ENCODE data around the gene IL6.

Gene IL6

GRCh38 chr7:22709857-22710256 lies 17.1 kb upstream of the IL6 start:
- H3K4me1 ChIP-seq (ENCODE audit: insufficient read depth, low read length): peaks cover 16% of the 10 kb centered on the region
- H3K9me3 ChIP-seq (ENCODE audit: control insufficient read depth, insufficient read depth, low read length): no peaks in the 10 kb centered on the region
- no peaks in the 10 kb centered on the region for H3K36me3 ChIP-seq (ENCODE audit: insufficient read depth, low read length)
- peak overlapping the region; percentile 11; the same call in 1 of the 2 replicates for H3K9ac ChIP-seq (ENCODE audit: low read depth, low read length)

- Histone ChIP-seq H3K36me3 (ENCODE audit: insufficient read depth, low read length) (no peaks in the 10 kb centered on the region), H3K9me3 (ENCODE audit: control insufficient read depth, insufficient read depth, low read length) (no peaks in the 10 kb centered on the region), H3K4me1 (ENCODE audit: insufficient read depth, low read length) (peaks cover 17% of the 10 kb centered on the region), H3K9ac (ENCODE audit: low read depth, low read length) (no peak overlapping the region)
Measured at GRCh38 chr7:22712999-22713398, 14.0 kb upstream of the IL6 start.

DNA sequence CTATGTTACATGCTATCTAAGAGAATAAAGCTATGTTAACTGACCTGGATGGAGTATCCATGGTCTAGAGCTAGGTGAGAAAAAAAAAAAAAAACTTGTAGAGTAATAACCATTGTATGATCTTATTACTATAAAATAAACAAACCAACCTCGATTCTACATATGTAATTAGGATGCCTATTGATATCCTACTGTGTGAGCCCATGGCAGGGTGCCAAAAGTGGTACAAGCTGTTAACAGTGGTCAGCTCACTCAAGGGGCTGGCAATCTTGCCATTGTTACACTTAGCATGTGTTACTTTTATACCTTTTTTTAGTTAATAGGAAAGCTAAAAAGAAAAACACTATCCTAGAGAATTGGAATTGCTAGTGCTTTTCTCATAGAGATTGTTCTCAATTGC lies 13.5 kb upstream of the IL6 start:
- Histone ChIP-seq H3K9me3 (ENCODE audit: control insufficient read depth, insufficient read depth, low read length) (no peaks in the 10 kb centered on the region), H3K36me3 (ENCODE audit: insufficient read depth, low read length) (no peaks in the 10 kb centered on the region), H3K4me1 (ENCODE audit: insufficient read depth, low read length) (peaks cover 22% of the 10 kb centered on the region), H3K9ac (ENCODE audit: low read depth, low read length) (no peak overlapping the region)

DNA sequence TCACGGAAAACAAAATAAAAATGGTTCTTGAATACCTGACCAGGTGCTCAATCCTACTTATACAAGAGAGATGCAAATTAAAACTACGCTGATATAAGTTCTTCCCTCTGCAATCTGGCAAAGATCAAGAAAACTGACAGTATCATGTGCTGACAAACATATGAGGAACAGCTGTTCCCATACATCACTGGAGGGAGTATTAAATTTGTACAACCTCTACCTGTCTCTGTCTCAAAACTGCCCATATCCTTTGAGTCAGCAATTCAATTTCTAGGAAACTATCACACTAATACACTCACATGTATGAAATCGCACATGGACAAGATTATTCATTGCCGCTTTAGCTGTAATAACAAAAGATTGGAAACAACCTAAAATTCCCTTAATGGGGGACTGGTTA lies 11.0 kb upstream of the IL6 start:
- Histone ChIP-seq H3K4me1 (ENCODE audit: insufficient read depth, low read length) (peaks cover 10% of the 10 kb centered on the region), H3K9ac (ENCODE audit: low read depth, low read length) (no peak overlapping the region), H3K36me3 (ENCODE audit: insufficient read depth, low read length) (no peaks in the 10 kb centered on the region), H3K9me3 (ENCODE audit: control insufficient read depth, insufficient read depth, low read length) (no peaks in the 10 kb centered on the region)

- H3K9me3 ChIP-seq (ENCODE audit: control insufficient read depth, insufficient read depth, low read length): no peaks in the 10 kb centered on the region
- H3K36me3 ChIP-seq (ENCODE audit: insufficient read depth, low read length): no peaks in the 10 kb centered on the region
- peaks cover 10% of the 10 kb centered on the region for H3K4me1 ChIP-seq (ENCODE audit: insufficient read depth, low read length)
- no peak overlapping the region for H3K9ac ChIP-seq (ENCODE audit: low read depth, low read length)
Measured at GRCh38 chr7:22717760-22718159, 9.2 kb upstream of the IL6 start.

- Histone ChIP-seq H3K4me1 (ENCODE audit: insufficient read depth, low read length) (peaks cover 10% of the 10 kb centered on the region), H3K36me3 (ENCODE audit: insufficient read depth, low read length) (no peaks in the 10 kb centered on the region), H3K9ac (ENCODE audit: low read depth, low read length) (no peak overlapping the region), H3K9me3 (ENCODE audit: control insufficient read depth, insufficient read depth, low read length) (no peaks in the 10 kb centered on the region)
Measured at GRCh38 chr7:22718200-22718711, 8.7 kb upstream of the IL6 start.

- H3K9me3 ChIP-seq (ENCODE audit: control insufficient read depth, insufficient read depth, low read length): no peaks in the 10 kb centered on the region
- H3K9ac ChIP-seq (ENCODE audit: low read depth, low read length): no peak overlapping the region
- H3K36me3 ChIP-seq (ENCODE audit: insufficient read depth, low read length): no peaks in the 10 kb centered on the region
- H3K4me1 ChIP-seq (ENCODE audit: insufficient read depth, low read length): peaks cover 5% of the 10 kb centered on the region; the same call in 1 of the 2 replicates
Measured at GRCh38 chr7:22718911-22719420, 8.0 kb upstream of the IL6 start.

DNA sequence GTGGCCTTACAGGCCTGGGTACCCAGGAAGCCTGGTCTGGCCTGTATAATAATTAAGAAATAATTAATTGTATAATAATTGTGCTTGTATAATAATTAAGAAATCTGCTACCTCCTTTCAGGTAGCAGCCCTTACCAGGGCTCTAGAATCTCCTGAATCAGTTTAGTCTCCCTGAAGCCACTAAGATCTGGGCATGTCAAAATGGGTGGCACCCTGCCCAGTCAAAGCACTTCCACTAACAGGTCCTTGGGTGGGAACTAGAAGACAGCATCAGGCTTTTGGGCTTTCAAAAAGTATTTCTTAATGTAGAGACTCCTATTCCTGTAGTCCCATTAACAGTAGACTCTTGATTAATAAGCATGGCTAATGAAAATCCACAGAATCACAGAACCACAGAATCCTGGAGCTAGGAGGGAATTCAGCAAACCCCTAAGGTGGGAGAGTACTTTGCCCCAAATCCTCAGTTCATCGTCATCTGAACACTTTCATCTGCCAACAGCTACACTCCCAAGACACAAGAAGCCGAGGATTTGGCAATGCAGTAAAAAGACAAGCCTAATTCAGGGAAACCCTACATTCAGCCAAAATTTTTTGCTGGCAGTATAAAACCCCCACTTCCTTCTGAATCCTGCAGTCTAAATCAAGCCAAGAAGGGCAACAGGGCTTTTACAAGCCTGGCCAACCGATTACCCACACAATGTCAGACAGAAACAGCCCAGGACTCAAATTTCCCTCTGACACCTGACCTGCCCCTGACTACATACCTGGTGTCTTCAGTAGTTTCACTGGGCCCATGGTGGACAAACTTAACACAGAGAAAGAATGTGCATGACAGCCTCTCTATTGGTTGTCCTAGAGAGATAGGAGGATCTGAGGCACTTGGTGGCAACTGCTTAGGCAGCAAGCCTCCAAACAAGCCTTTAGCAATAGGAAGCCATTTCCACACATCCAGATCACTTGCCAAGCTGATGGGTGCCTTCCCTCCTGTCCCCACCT lies 5.9 kb upstream of the IL6 start:
- Histone ChIP-seq H3K9me3 (ENCODE audit: control insufficient read depth, insufficient read depth, low read length) (no peaks in the 10 kb centered on the region), H3K9ac (ENCODE audit: low read depth, low read length) (no peak overlapping the region), H3K36me3 (ENCODE audit: insufficient read depth, low read length) (no peaks in the 10 kb centered on the region), H3K4me1 (ENCODE audit: insufficient read depth, low read length) (peaks cover 18% of the 10 kb centered on the region)

DNA sequence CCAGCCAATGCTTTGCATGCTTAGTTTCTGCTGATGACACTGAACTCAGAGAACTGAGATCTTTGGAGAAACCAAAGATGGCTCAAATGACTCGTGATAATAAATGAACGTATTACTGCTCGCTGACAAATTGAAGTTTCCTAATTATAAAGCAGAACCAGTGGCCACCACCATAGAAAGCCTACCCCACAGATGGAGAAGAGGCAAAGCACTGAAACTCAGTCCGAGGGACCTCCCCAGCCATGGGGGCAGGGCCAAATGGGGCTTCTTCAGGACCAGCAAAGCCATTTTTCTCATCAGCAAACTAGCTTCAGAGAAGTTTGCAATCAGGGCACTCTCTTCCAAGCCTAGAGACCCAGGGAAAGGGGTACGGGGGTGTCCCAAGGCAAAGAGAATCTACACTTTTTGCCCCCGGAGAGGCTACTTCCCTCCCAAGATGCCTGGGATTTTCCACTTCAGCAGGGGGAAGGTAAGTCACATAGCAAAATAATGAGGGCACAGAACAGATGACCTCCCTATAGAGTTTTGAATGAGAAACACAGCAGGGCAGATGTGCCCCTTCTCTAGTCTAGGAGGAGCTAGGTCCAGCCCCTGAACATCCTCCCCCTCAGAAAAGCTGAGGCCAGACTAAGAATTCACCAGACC lies 4.3 kb upstream of the IL6 start:
- H3K4me1 ChIP-seq (ENCODE audit: insufficient read depth, low read length): peaks cover 23% of the 10 kb centered on the region
- H3K9ac ChIP-seq (ENCODE audit: low read depth, low read length): no peak overlapping the region
- no peaks in the 10 kb centered on the region for H3K36me3 ChIP-seq (ENCODE audit: insufficient read depth, low read length)
- no peaks in the 10 kb centered on the region for H3K9me3 ChIP-seq (ENCODE audit: control insufficient read depth, insufficient read depth, low read length)

- H3K9me3 ChIP-seq (ENCODE audit: control insufficient read depth, insufficient read depth, low read length): no peaks in the 10 kb centered on the region
- no peaks in the 10 kb centered on the region for H3K36me3 ChIP-seq (ENCODE audit: insufficient read depth, low read length)
- no peak overlapping the region for H3K9ac ChIP-seq (ENCODE audit: low read depth, low read length)
- H3K4me1 ChIP-seq (ENCODE audit: insufficient read depth, low read length): peaks cover 25% of the 10 kb centered on the region
Measured at GRCh38 chr7:22723181-22723601, 3.8 kb upstream of the IL6 start.

- H3K4me1 ChIP-seq (ENCODE audit: insufficient read depth, low read length): peaks cover 25% of the 10 kb centered on the region
- no peaks in the 10 kb centered on the region for H3K36me3 ChIP-seq (ENCODE audit: insufficient read depth, low read length)
- H3K9ac ChIP-seq (ENCODE audit: low read depth, low read length): no peak overlapping the region
- no peaks in the 10 kb centered on the region for H3K9me3 ChIP-seq (ENCODE audit: control insufficient read depth, insufficient read depth, low read length)
Measured at GRCh38 chr7:22723637-22724036, 3.4 kb upstream of the IL6 start.

DNA sequence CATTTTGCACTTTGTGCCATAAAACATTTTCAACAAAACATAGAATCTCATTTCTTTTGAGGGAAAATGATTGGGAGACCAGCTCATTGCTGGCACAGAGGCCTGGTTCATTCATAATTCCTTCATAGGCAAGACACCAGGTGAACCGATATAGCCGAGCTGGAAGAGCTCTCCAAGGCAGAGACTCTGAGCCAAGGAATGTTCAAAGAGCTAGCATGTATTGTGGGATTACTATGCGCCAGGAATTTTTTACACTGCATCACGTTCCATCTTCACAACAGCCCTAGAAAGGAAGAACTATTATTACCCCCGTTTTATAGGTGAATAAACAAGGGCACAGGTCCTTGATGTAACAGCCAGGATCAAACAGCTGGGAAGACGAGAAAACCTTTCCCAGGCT lies 2.1 kb upstream of the IL6 start:
- peaks cover 27% of the 10 kb centered on the region for H3K4me1 ChIP-seq (ENCODE audit: insufficient read depth, low read length)
- H3K9me3 ChIP-seq (ENCODE audit: control insufficient read depth, insufficient read depth, low read length): no peaks in the 10 kb centered on the region
- H3K36me3 ChIP-seq (ENCODE audit: insufficient read depth, low read length): peaks cover 4% of the 10 kb centered on the region; the same call in 1 of the 2 replicates
- H3K9ac ChIP-seq (ENCODE audit: low read depth, low read length): no peak overlapping the region; the same call in 1 of the 2 replicates

GRCh38 chr7:22725585-22725984 lies 1.4 kb upstream of the IL6 start:
- H3K9me3 ChIP-seq (ENCODE audit: control insufficient read depth, insufficient read depth, low read length): no peaks in the 10 kb centered on the region
- peak overlapping the region; percentile 49; the same call in 1 of the 2 replicates for H3K9ac ChIP-seq (ENCODE audit: low read depth, low read length)
- peaks cover 27% of the 10 kb centered on the region for H3K4me1 ChIP-seq (ENCODE audit: insufficient read depth, low read length)
- H3K36me3 ChIP-seq (ENCODE audit: insufficient read depth, low read length): peaks cover 4% of the 10 kb centered on the region; the same call in 1 of the 2 replicates

DNA sequence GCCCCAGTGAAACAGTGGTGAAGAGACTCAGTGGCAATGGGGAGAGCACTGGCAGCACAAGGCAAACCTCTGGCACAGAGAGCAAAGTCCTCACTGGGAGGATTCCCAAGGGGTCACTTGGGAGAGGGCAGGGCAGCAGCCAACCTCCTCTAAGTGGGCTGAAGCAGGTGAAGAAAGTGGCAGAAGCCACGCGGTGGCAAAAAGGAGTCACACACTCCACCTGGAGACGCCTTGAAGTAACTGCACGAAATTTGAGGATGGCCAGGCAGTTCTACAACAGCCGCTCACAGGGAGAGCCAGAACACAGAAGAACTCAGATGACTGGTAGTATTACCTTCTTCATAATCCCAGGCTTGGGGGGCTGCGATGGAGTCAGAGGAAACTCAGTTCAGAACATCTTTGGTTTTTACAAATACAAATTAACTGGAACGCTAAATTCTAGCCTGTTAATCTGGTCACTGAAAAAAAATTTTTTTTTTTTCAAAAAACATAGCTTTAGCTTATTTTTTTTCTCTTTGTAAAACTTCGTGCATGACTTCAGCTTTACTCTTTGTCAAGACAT lies 574 bp upstream of the IL6 start:
- Histone ChIP-seq H3K36me3 (ENCODE audit: insufficient read depth, low read length) (peaks cover 4% of the 10 kb centered on the region; the same call in 1 of the 2 replicates), H3K9ac (ENCODE audit: low read depth, low read length) (peak overlapping the region; percentile 49), H3K4me1 (ENCODE audit: insufficient read depth, low read length) (peaks cover 27% of the 10 kb centered on the region), H3K9me3 (ENCODE audit: control insufficient read depth, insufficient read depth, low read length) (no peaks in the 10 kb centered on the region)
